NK-92 (cell line): ENCODE data around the gene EIF3L.

Source experiments
- DNase-seq: peaks from one replicate; lab custom pipeline; 2025; ENCODE audit not compliant: unreplicated experiment; lab: John Stamatoyannopoulos, UW

EIF3L gene

GRCh38 chr22:37904572-37905533 lies 55.6 kb downstream of the EIF3L start:
- DNase-seq: no peak

GRCh38 chr22:37905534-37906363 lies 56.5 kb downstream of the EIF3L start, which contains the start of gene MICALL1:
MICALL1 (plus strand) TSS chr22:37906297; CDS start chr22:37906423, 126 bp downstream.
- DNase-seq: no peak

DNA sequence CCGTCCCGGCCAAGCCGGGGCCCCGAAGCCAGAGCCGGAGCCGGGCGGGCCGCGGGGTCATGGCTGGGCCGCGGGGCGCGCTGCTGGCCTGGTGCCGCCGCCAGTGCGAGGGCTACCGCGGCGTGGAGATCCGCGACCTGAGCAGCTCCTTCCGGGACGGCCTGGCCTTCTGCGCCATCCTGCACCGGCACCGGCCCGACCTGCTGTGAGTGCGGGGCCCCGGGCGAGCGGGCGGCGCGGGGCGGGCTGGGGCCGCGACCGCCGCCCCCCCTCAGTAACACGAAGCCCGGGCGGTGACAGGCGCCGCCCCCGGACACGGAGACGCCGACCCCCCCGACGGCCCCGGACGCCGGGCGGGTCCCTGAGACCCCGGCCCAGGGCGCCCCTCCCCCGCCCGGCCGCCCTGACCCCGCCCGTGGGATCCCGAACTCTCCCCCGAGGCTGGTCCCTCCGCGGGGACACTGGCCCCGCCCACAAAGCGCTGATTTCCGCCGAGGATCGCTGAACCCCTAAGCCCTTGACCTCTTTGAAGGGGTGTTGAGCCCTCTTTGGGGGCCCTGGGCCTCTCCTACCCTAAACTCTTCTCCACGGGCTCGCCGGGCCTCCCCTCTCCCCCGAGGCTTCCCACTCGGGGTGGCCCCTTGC lies 57.3 kb downstream of the EIF3L start:
- no peak for DNase-seq

DNA sequence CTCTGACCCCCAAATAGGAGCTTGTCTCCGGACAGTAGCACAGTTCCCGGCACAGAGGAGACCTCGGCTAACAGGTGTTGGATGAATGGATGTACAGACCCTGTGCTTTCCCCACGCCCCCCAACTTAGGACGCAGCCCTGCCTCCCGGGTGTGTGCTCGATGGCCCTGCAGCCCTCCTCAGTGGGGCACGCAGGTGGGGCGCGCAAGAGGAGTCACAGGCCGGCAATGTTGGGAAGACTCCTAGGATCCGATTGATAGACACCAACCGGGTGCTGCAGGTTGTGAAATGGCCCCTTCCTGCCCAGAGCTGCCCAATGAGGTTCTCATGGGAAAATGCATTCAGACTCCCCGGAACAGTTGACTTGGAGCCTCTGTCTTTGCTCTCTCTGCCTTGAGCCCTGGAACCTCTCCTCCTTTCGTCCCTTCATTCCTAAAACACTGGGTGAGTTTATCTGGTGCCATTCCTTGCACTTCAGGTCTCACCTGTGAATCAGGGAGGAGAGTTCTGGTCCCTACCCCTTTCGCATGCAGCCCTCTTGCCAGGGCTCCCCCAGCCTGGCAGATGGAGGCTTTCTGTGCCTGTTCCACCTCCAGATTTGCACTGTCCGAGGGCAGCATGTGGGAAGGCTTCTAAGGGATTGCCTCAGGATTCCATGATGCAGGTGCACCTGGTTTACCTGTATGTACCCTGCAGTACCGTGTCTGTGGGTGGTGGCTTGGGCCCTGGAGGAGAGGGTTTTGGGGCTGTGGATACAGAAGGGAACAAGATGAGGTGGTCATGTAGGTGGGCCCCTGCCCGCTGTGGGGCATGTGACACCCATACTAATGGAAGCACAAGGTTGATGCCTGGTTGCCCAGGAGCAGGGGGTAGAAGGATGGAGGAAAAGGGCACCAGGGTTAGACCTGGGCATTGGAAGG lies 58.1 kb downstream of the EIF3L start:
- no peak for DNase-seq

GRCh38 chr22:37909766-37910165 lies 60.5 kb downstream of the EIF3L start:
- DNase-seq: no peak

- DNase-seq: no peak
Measured at GRCh38 chr22:37910890-37911672, 61.9 kb downstream of the EIF3L start.

GRCh38 chr22:37911697-37912096 lies 62.5 kb downstream of the EIF3L start:
- DNase-seq: no peak

- DNase-seq: no peak
Measured at GRCh38 chr22:37912171-37912570, 63.0 kb downstream of the EIF3L start.

GRCh38 chr22:37913233-37913721 lies 64.1 kb downstream of the EIF3L start:
- DNase-seq: no peak

GRCh38 chr22:37916311-37916710 lies 67.1 kb downstream of the EIF3L start:
- no peak for DNase-seq

DNA sequence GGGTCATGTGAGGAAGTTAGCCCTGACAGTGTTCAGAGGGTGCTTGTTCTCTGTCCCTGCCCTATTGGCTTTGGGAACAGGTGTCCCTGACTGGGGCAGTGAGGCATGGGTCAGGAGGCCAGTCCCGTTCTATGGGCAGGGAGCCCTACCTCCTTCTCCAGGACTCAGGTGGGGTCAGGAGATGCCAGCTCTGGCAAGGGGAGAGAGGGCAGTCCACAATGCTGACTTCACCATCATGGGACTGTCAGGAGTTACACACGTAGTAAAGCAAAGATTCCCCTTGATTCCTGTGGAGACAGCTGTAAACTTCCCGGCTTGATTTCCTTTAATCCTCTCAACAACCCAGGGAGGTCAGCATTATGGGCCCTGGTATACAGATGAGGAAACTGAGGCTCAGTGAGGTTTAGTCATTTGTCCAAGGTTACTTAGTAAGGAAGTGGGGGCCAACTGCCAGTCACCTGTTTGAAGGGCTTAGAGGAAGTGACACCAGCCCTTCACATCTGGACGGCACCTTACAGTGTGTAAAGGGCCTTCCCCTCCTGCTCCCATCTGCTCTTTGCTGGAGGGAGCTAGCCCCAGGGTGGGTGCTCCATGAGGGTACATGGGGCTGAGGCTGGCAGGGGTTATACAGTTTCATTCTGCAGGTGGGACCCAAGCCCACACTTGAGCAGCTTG lies 68.8 kb downstream of the EIF3L start:
- no peak for DNase-seq

GRCh38 chr22:37918580-37919270 lies 69.5 kb downstream of the EIF3L start:
- DNase-seq: no peak

DNA sequence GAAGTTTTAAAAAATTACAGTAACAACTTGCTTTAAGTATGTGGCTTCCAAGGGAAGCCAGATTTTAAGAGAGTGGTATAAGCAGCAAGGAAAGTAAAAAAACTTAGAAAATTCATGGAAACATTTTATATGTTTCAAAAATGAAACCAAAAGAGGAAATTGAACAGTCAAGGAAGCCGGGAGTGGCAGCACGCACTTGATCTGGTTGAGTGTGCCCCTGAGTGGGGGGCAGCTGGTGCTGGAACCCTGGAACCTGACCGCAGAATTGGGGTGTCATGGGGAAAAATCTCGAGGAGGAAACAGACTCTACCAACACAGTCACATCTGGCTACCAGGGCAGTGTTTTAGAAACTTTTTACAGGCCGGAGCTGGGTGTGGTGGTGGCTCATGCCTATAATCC lies 70.9 kb downstream of the EIF3L start:
- DNase-seq: no peak

DNA sequence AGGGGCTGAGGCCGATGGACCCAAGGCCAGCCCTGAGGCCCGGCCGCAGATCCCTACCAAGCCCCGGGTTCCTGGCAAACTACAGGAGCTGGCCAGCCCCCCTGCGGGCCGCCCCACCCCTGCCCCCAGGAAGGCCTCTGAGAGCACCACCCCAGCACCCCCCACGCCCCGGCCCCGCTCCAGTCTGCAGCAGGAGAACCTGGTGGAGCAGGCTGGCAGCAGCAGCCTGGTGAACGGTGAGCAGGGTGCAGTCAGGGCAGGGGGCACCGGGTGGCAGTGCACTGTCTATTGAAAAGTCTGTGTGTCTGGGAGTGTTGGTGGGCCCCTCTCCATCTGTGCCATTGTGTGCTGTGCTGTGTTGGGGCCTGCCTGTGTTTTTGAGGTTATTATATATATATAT lies 73.0 kb downstream of the EIF3L start:
- no peak for DNase-seq

GRCh38 chr22:37923927-37924326 lies 74.7 kb downstream of the EIF3L start:
- DNase-seq: no peak

GRCh38 chr22:37924386-37925065 lies 75.3 kb downstream of the EIF3L start:
- DNase-seq: no peak

GRCh38 chr22:37925330-37925729 lies 76.1 kb downstream of the EIF3L start:
- no peak for DNase-seq

- no peak for DNase-seq
Measured at GRCh38 chr22:37925767-37926166, 76.5 kb downstream of the EIF3L start.
